Esophagus muscularis mucosa (tissue), 3 donors: ENCODE data around the gene BCAS3.

Source experiments
- POLR2AphosphoS5 ChIP-seq, 2 donors: sonication (generic); formaldehyde crosslinking; IDR thresholded peaks; one replicate each; pipeline ENCODE4 v1.6.1; 2017; ENCODE audit warnings: antibody characterized with exemption in 2 of 2
- TF ChIP-seq, protein P1 (sequence below), 3 experiments: fragments of 200-600 bp in 2 of 3; fragments of 450-650 bp in 1 of 3; sonication (generic) in 2 of 3; IDR thresholded peaks; one replicate each; pipeline ENCODE4 v1.5.1; 2017 to 2019; ENCODE audit warnings: antibody characterized with exemption in 3 of 3, mild to moderate bottlenecking in 2 of 3, moderate library complexity in 1 of 3

DNA sequence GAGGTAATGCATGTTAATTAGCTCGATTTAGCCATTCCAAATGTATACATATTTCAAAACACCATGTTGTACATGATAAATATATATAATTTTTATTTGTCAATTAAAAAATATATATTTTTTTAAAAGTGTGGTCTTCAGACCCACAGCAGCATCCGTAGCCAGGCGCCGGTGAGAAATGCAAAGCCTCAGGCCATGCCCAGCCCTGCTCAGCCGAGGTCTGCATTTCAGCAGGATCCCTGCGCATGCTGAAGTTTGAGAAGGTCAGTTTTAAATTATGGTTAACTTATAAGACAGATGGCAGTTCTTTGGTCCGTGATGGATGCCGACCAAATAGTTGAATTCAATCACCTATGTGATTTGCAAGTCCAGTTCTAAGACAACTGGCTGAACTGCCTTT is 694.0 kb downstream of the BCAS3 start:
- TF ChIP-seq, protein P1, sequence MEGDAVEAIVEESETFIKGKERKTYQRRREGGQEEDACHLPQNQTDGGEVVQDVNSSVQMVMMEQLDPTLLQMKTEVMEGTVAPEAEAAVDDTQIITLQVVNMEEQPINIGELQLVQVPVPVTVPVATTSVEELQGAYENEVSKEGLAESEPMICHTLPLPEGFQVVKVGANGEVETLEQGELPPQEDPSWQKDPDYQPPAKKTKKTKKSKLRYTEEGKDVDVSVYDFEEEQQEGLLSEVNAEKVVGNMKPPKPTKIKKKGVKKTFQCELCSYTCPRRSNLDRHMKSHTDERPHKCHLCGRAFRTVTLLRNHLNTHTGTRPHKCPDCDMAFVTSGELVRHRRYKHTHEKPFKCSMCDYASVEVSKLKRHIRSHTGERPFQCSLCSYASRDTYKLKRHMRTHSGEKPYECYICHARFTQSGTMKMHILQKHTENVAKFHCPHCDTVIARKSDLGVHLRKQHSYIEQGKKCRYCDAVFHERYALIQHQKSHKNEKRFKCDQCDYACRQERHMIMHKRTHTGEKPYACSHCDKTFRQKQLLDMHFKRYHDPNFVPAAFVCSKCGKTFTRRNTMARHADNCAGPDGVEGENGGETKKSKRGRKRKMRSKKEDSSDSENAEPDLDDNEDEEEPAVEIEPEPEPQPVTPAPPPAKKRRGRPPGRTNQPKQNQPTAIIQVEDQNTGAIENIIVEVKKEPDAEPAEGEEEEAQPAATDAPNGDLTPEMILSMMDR (IDR thresholded peaks at IDR 0.05) = no peak
- TF ChIP-seq POLR2AphosphoS5 (IDR thresholded peaks at IDR 0.05) = no peak
